ENCODE measurements around the gene C2orf66. TPM values are rescaled to one million over a fixed set of nuclear protein-coding genes. Genes with fewer than 3 reads are reported as not detected.

C2orf66 gene
- total RNA-seq = not detected

DNA sequence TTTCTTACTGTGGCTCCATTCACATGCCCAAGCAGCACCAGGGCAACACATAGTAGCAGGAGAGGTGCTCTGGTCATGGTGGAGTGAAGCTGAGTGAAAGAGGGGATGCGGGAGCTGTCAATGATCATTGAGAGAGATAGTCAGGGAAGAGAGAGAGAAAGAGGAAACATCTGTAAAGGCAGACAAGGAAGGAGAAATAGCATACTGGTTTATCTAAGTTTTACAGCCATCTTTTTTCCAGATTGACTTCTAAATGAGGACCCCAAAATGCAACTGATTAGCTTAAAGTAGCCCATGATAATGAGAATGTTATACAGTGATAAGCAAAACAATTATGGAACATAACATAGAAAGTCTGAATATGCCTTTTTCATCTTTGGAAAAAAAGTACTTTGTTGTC, at the start of gene C2orf66:
C2orf66 (minus strand) TSS at position 96 of the 400 bp plus-strand sequence; CDS start at position 77, 19 bp downstream.
- Histone ChIP-seq H3K27me3 (peaks cover 0 to 3% (median 0%) of the 10 kb centered on the region in 3 donors), H3K36me3 (no peaks in the 10 kb centered on the region), H3K4me1 (no peaks in the 10 kb centered on the region), H3K9me3 (no peaks in the 10 kb centered on the region), H3K27ac (no peak within 1 kb of the TSS), H3K4me3 (no peak within 1 kb of the TSS)
- in situ Hi-C loops (cut with MboI; ENCODE audit: low sequenced_read_pairs in 4 of 4) = no loop called here
- DNase-seq (no peak), ATAC-seq (no peak)
- intact Hi-C loops (cut with DNase I; ENCODE audit: low total_unique reads) = no loop called here
- TF ChIP-seq, protein P1, sequence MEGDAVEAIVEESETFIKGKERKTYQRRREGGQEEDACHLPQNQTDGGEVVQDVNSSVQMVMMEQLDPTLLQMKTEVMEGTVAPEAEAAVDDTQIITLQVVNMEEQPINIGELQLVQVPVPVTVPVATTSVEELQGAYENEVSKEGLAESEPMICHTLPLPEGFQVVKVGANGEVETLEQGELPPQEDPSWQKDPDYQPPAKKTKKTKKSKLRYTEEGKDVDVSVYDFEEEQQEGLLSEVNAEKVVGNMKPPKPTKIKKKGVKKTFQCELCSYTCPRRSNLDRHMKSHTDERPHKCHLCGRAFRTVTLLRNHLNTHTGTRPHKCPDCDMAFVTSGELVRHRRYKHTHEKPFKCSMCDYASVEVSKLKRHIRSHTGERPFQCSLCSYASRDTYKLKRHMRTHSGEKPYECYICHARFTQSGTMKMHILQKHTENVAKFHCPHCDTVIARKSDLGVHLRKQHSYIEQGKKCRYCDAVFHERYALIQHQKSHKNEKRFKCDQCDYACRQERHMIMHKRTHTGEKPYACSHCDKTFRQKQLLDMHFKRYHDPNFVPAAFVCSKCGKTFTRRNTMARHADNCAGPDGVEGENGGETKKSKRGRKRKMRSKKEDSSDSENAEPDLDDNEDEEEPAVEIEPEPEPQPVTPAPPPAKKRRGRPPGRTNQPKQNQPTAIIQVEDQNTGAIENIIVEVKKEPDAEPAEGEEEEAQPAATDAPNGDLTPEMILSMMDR (IDR thresholded peaks at IDR 0.05 in 4 of 5, conservative IDR thresholded peaks at IDR 0.05 in 1 of 5) = no peak
- TF ChIP-seq POLR2A (IDR thresholded peaks at IDR 0.05) = no peak

GRCh38 chr2:196854629-196855028, 45.5 kb upstream of the C2orf66 start:
- Histone ChIP-seq H3K9me3 (no peaks in the 10 kb centered on the region), H3K4me3 (no peak overlapping the region), H3K27me3 (no peaks in the 10 kb centered on the region), H3K27ac (no peak overlapping the region), H3K4me1 (no peaks in the 10 kb centered on the region), H3K36me3 (peaks cover 0 to under 1% of the 10 kb centered on the region in 2 donors)
- no peak for ATAC-seq
- DNase-seq = no peak
- intact Hi-C loops (cut with DNase I; ENCODE audit: low total_unique reads) (no loop called here), in situ Hi-C loops (cut with MboI; ENCODE audit: low sequenced_read_pairs in 4 of 4) (no loop called here)
- no peak for TF ChIP-seq POLR2A (IDR thresholded peaks at IDR 0.05)
- TF ChIP-seq, protein P1 (IDR thresholded peaks at IDR 0.05 in 4 of 5, conservative IDR thresholded peaks at IDR 0.05 in 1 of 5) = no peak

- intact Hi-C loops (cut with DNase I; ENCODE audit: low total_unique reads) (no loop called here), in situ Hi-C loops (cut with MboI; ENCODE audit: low sequenced_read_pairs in 4 of 4) (no loop called here)
- TF ChIP-seq, protein P1 (IDR thresholded peaks at IDR 0.05 in 4 of 5, conservative IDR thresholded peaks at IDR 0.05 in 1 of 5) = no peak
- no peak for TF ChIP-seq POLR2A (IDR thresholded peaks at IDR 0.05)
- H3K27ac ChIP-seq = no peak overlapping the region
- no peaks in the 10 kb centered on the region for H3K36me3 ChIP-seq
- ATAC-seq = no peak
- H3K4me3 ChIP-seq = no peak overlapping the region
- DNase-seq = no peak
- H3K4me1 ChIP-seq = no peaks in the 10 kb centered on the region
- no peaks in the 10 kb centered on the region for H3K27me3 ChIP-seq
- H3K9me3 ChIP-seq = no peaks in the 10 kb centered on the region
Observed at GRCh38 chr2:196853301-196854087, 44.3 kb upstream of the C2orf66 start.

- no peak for DNase-seq
- Histone ChIP-seq H3K36me3 (no peaks in the 10 kb centered on the region), H3K27ac (no peak overlapping the region), H3K27me3 (no peaks in the 10 kb centered on the region), H3K4me3 (no peak overlapping the region), H3K9me3 (no peaks in the 10 kb centered on the region), H3K4me1 (no peaks in the 10 kb centered on the region)
- ATAC-seq = no peak
- in situ Hi-C loops (cut with MboI; ENCODE audit: low sequenced_read_pairs in 4 of 4) = no loop called here
- TF ChIP-seq, protein P1 (IDR thresholded peaks at IDR 0.05 in 4 of 5, conservative IDR thresholded peaks at IDR 0.05 in 1 of 5) = no peak
- no peak for TF ChIP-seq POLR2A (IDR thresholded peaks at IDR 0.05)
- intact Hi-C loops (cut with DNase I; ENCODE audit: low total_unique reads) = no loop called here
Observed at GRCh38 chr2:196851088-196851487, 41.9 kb upstream of the C2orf66 start.

All from gastrocnemius medialis (tissue), 4 donors.